K562 (cell line): Measurements from ENCODE around the gene WBP1. TPM values are rescaled to one million over a fixed set of nuclear protein-coding genes. Genes with fewer than 3 reads are reported as not detected.

Source experiments
- AFF1 ChIP-seq, 2 experiments: fragments of 450-650 bp; IDR thresholded peaks; 2 replicates each; pipeline ENCODE4 v1.6.1; 2018; ENCODE audit warnings: mild to moderate bottlenecking in 2 of 2, low read depth in 1 of 2; ENCODE audit not compliant: partially characterized antibody in 2 of 2
- BCOR ChIP-seq: fragments of 450-650 bp; IDR thresholded peaks from 2 replicates; pipeline ENCODE4 v1.6.1; 2016
- BRF1 ChIP-seq: IDR thresholded peaks from 3 replicates; pipeline ENCODE4 v1.6.1; 2011; ENCODE audit warnings: borderline replicate concordance, mild to moderate bottlenecking; ENCODE audit not compliant: insufficient read length; ENCODE audit errors: extremely low read depth
- CBFB ChIP-seq: sonication (generic); formaldehyde crosslinking; IDR thresholded peaks from 2 replicates; pipeline ENCODE4 v1.4.0; 2020; ENCODE audit warnings: mild to moderate bottlenecking, missing genetic modification reagents
- CBX5 ChIP-seq: IDR thresholded peaks from 2 replicates; pipeline ENCODE4 v1.6.1; 2014; ENCODE audit warnings: low read depth, borderline replicate concordance
- FOS ChIP-seq: IDR thresholded peaks from 3 replicates; pipeline ENCODE4 v1.6.1; 2011; ENCODE audit not compliant: insufficient read length; ENCODE audit errors: extremely low read depth
- HMGN3 ChIP-seq: IDR thresholded peaks from 2 replicates; pipeline ENCODE4 v1.6.1; 2011; ENCODE audit warnings: borderline replicate concordance, low read depth, mild to moderate bottlenecking, mixed read lengths, low read length; ENCODE audit not compliant: insufficient read length; ENCODE audit errors: extremely low read depth
- MCM2 ChIP-seq: fragments of 450-650 bp; IDR thresholded peaks from 2 replicates; pipeline ENCODE4 v1.6.1; 2017; ENCODE audit warnings: low read depth, mild to moderate bottlenecking
- MXI1 ChIP-seq: IDR thresholded peaks from 2 replicates; pipeline ENCODE4 v1.6.1; 2011; ENCODE audit warnings: low read depth, mild to moderate bottlenecking, improper control_type of control experiment, low read length
- MYBL2 ChIP-seq, 2 experiments: fragments of 450-650 bp in 1 of 2; sonication (generic) in 1 of 2; formaldehyde crosslinking in 1 of 2; IDR thresholded peaks; 2 replicates each; pipeline versions ENCODE4 v1.6.1 to v1.8.1; 2017 to 2022; ENCODE audit warnings: borderline replicate concordance in 1 of 2, inconsistent platforms in 1 of 2, low read depth in 1 of 2, mild to moderate bottlenecking in 1 of 2, missing genetic modification reagents in 1 of 2, moderate library complexity in 1 of 2
- NELFE ChIP-seq: IDR thresholded peaks from 2 replicates; pipeline ENCODE4 v1.6.1; 2011; ENCODE audit warnings: mild to moderate bottlenecking; ENCODE audit not compliant: insufficient read depth, insufficient read length
- PML ChIP-seq: IDR thresholded peaks from 2 replicates; pipeline ENCODE4 v1.6.1; 2012; ENCODE audit warnings: low read length, inconsistent platforms
- SNIP1 ChIP-seq: fragments of 450-650 bp; IDR thresholded peaks from 2 replicates; pipeline ENCODE4 v1.7.1; 2017; ENCODE audit warnings: low read depth, mild to moderate bottlenecking
- STAG1 ChIP-seq: sonication (generic); formaldehyde crosslinking; IDR thresholded peaks from 2 replicates; pipeline ENCODE4 v1.5.0; 2020; ENCODE audit warnings: missing genetic modification reagents, borderline replicate concordance
- TCF7 ChIP-seq: sonication (generic); IDR thresholded peaks from 2 replicates; pipeline ENCODE4 v1.6.1; 2016; ENCODE audit warnings: antibody characterized with exemption, borderline replicate concordance
- TFAP4 ChIP-seq: sonication (generic); formaldehyde crosslinking; IDR thresholded peaks from 2 replicates; pipeline ENCODE4 v1.8.0; 2022; ENCODE audit warnings: missing genetic modification reagents, mild to moderate bottlenecking, moderate library complexity, borderline replicate concordance
- ZBED1 ChIP-seq: IDR thresholded peaks from 2 replicates; pipeline ENCODE4 v1.6.1; 2014
- ZNF449 ChIP-seq: fragments of 250-450 bp; sonication (Bioruptor Pico); IDR thresholded peaks from 2 replicates; pipeline ENCODE4 v1.8.0; 2022; ENCODE audit warnings: moderate library complexity, mild to moderate bottlenecking, inconsistent platforms
- polyA plus RNA-seq, 8 experiments: library from polyadenylated mRNA; depleted of rRNA in 4 of 8; stranded (reverse) in 5 of 8; unstranded in 3 of 8; fragments of >200 nt; fragmentation: Nextera tagmentation in 2 of 8; fragmentation: Illumina TruSeq in 1 of 8; extraction: Ambion mirVana in 2 of 8; extraction: Trizol in 1 of 8; gene quantifications; 2 replicates each; pipeline versions ENCODE4 v1.2.1 to v1.2.3, GENCODE V29; 2011 to 2014; ENCODE audit warnings: inconsistent platforms in 1 of 8, missing spikeins in 1 of 8
- total RNA-seq, 7 experiments: library from RNA; depleted of rRNA in 6 of 7; stranded (reverse); fragments of >200 nt in 6 of 7; fragmentation: Illumina TruSeq in 2 of 7; extraction: Trizol in 2 of 7; gene quantifications; 2 replicates each; pipeline versions ENCODE4 v1.2.1 to v1.2.3, GENCODE V29; 2011 to 2021; ENCODE audit warnings: low replicate concordance in 1 of 7
- TF ChIP-seq, protein P1 (sequence below): fragments of 450-650 bp; IDR thresholded peaks from 2 replicates; pipeline ENCODE4 v1.6.1; 2014; ENCODE audit warnings: low read depth, mild to moderate bottlenecking, moderate library complexity, borderline replicate concordance

The WBP1 gene
- total and polyA plus RNA-seq, 9 of the 15 experiments (the other 6 are each of a cell fraction or from before 2014, with no cell fraction given) = 1.9 to 27.7 (median 14.2) TPM

DNA sequence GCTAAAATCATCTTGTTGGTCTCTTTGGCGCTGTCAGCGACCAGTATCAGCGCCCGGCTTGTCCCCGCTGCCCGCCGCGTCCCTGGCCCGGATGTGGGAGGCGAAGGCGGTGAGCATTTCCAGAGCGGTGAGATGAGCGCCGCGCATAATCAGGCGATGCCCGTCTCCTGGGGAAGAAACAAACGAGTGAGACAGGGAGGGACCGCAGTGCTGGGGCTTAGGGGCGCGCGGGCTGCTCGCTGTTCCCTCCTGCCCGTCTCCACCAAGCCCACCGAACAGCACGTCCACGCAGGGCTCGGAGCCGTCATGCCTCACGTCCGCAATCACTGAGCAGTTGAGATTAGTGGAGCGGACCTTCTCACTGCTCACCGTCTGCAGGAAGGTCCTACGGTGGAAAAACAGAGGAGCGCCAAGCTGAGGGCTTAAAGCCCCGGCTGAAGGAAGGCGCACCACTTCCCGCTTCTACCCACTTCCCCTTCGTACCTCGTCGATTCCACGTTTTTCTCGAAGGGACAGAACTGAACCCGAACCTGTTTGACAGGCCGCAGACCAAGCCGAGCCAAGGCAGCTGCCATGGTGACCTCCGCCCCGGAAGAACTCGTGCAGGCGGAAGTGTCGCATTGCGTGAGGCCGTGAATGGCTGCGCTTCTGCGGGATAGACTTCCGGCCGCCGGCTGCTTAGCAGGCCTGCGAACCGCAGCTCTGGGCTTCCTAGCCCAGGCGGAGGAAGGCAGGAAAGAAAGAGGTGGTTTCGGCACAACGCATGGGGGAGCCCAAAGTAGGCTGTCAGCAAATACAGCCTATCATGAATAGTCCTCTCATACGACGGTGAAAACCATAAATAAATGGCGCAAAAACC, 14.1 kb downstream of the WBP1 start, which contains the start of gene MRPL53 (continued):
- TF ChIP-seq NELFE (no peak), CBFB (0 out of 2 replicates have a peak, but pooled peaks have one; percentile 78), SNIP1 (no peak), STAG1 (CRISPR knock-in tag) (no peak), AFF1 (IDR thresholded peaks at IDR 0.05; ENCODE audit: low read depth in 1 of 2, partially characterized antibody in 2 of 2) (peak in 1 of 2 experiments; percentile 77), CBX5 (no peak), MYBL2 (IDR thresholded peaks at IDR 0.05; ENCODE audit: low read depth) (no peak), MYBL2 (CRISPR knock-in tag; IDR thresholded peaks at IDR 0.05; ENCODE audit: borderline replicate concordance) (no peak), ZNF449 (CRISPR knock-in tag) (no peak), BCOR (0 out of 2 replicates have a peak, but pooled peaks have one; percentile 36), ZBED1 (peak; percentile 90), MXI1 (0 out of 2 replicates have a peak, but pooled peaks have one; percentile 30), BRF1 (no peak), TFAP4 (peak; percentile 88), MCM2 (no peak), TCF7 (no peak), FOS (no peak), PML (peak; percentile 88), HMGN3 (peak; percentile 72)
- TF ChIP-seq, protein P1, sequence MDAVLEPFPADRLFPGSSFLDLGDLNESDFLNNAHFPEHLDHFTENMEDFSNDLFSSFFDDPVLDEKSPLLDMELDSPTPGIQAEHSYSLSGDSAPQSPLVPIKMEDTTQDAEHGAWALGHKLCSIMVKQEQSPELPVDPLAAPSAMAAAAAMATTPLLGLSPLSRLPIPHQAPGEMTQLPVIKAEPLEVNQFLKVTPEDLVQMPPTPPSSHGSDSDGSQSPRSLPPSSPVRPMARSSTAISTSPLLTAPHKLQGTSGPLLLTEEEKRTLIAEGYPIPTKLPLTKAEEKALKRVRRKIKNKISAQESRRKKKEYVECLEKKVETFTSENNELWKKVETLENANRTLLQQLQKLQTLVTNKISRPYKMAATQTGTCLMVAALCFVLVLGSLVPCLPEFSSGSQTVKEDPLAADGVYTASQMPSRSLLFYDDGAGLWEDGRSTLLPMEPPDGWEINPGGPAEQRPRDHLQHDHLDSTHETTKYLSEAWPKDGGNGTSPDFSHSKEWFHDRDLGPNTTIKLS = 0 out of 2 replicates have a peak, but pooled peaks have one; percentile 59
